ENCODE results near the gene HIVEP1.

DNA sequence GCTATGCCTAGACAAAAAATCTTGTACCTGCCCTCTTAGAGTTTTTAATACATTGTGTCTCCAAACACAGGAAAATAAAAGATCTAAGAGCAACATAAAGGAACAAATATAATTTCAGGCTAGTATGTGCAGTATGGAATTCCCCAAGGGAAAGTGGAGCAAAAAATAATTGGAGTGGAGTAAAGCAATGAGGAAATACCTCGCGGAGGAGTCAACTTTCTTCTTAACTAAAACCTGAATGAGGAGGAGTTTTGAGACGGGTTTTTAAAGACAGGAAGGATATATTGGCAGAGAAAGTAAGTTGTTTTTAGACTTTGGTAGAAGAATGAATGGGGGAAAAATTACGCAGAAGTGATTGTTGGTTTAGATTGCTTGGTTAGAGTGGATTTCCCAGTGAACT is 14.0 kb downstream of the HIVEP1 start:
- TF ChIP-seq, protein P1, sequence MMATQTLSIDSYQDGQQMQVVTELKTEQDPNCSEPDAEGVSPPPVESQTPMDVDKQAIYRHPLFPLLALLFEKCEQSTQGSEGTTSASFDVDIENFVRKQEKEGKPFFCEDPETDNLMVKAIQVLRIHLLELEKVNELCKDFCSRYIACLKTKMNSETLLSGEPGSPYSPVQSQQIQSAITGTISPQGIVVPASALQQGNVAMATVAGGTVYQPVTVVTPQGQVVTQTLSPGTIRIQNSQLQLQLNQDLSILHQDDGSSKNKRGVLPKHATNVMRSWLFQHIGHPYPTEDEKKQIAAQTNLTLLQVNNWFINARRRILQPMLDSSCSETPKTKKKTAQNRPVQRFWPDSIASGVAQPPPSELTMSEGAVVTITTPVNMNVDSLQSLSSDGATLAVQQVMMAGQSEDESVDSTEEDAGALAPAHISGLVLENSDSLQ (IDR thresholded peaks at IDR 0.05) = no peak
- TF ChIP-seq FOXK2 (IDR thresholded peaks at IDR 0.05) = no peak
- no peak for TF ChIP-seq CTBP1 (IDR thresholded peaks at IDR 0.05; ENCODE audit: borderline replicate concordance)
- no peak for TF ChIP-seq HDGF (IDR thresholded peaks at IDR 0.05; ENCODE audit: borderline replicate concordance)
- no peak for TF ChIP-seq BHLHE40 (IDR thresholded peaks at IDR 0.05; ENCODE audit: borderline replicate concordance)
- TF ChIP-seq L3MBTL2 (conservative IDR thresholded peaks at IDR 0.05) = no peak
- no peak for TF ChIP-seq SP1 (IDR thresholded peaks at IDR 0.05)
- TF ChIP-seq FOXA1 (IDR thresholded peaks at IDR 0.05) = no peak
- no peak for TF ChIP-seq ELF4 (IDR thresholded peaks at IDR 0.05)
- no peak for TF ChIP-seq TARDBP (IDR thresholded peaks at IDR 0.05)
- TF ChIP-seq ZNF384 (IDR thresholded peaks at IDR 0.05) = no peak
- TF ChIP-seq FOXM1 (IDR thresholded peaks at IDR 0.05; ENCODE audit: borderline replicate concordance) = no peak
